Measurements from ENCODE around the gene RMP24.

GRCh38 chr18:35982409-35983114 is 10.1 kb downstream of the RMP24 start:
- TF ChIP-seq CTCF (conservative IDR thresholded peaks at IDR 0.05; ENCODE audit: low read length) (no peak), EZH2phosphoT487 (IDR thresholded peaks at IDR 0.05; ENCODE audit: borderline replicate concordance) (no peak)

All from Loucy (cell line).